Measurements from ENCODE around the gene GYPB.
"Not testable (repeated sequence)": the region's sequence is repeated elsewhere in the genome, so short reads cannot be mapped to it uniquely, and the experiment has no call there.

GYPB gene

GRCh38 chr4:144014808-144015207 is 4.4 kb downstream of the GYPB start:
- Histone ChIP-seq H3K36me3 (ENCODE audit: control insufficient read depth in 1 of 2, insufficient read depth in 2 of 2, low read depth in 1 of 2, low read length in 2 of 2) (no peaks in the 10 kb centered on the region), H4K8ac (ENCODE audit: low read length) (no peak overlapping the region), H3K79me1 (replicated peaks; ENCODE audit: low read length, poor library complexity, severe bottlenecking) (no peaks in the 10 kb centered on the region), H2BK5ac (ENCODE audit: low read depth, low read length, poor library complexity, severe bottlenecking) (no peak overlapping the region), H2AFZ (ENCODE audit: low read depth, low read length) (no peak overlapping the region), H3K27ac (ENCODE audit: low read length, poor library complexity, severe bottlenecking) (no peak overlapping the region), H3K27me3 (ENCODE audit: control insufficient read depth in 1 of 2, insufficient read depth in 1 of 2, low read length in 2 of 2) (no peaks in the 10 kb centered on the region), H3K9me3 (ENCODE audit: control insufficient read depth, low read length) (no peaks in the 10 kb centered on the region), H3K18ac (ENCODE audit: low read depth in 1 of 2, low read length in 2 of 2) (no peak overlapping the region), H2AK5ac (ENCODE audit: low read length, severe bottlenecking) (no peak overlapping the region), H3K23ac (ENCODE audit: low read length in 2 of 2) (no peak overlapping the region), H3K4me1 (ENCODE audit: control insufficient read depth, insufficient read depth, low read depth, low read length) (no peaks in the 10 kb centered on the region), H3K14ac (ENCODE audit: low read length in 2 of 2) (no peak overlapping the region), H3K4ac (ENCODE audit: low read depth in 1 of 2, low read length in 2 of 2) (no peak overlapping the region), H3K4me2 (ENCODE audit: low read length, poor library complexity, severe bottlenecking) (no peak overlapping the region), H3K4me3 (ENCODE audit: insufficient read depth in 1 of 2, low read depth in 1 of 2, low read length in 2 of 2) (no peak overlapping the region), H2BK15ac (ENCODE audit: low read depth, poor library complexity, severe bottlenecking) (no peak overlapping the region), H2BK12ac (ENCODE audit: low read length in 2 of 2) (no peak overlapping the region), H4K91ac (ENCODE audit: low read length) (no peak overlapping the region), H3K9ac (ENCODE audit: low read length) (no peak overlapping the region), H2BK120ac (ENCODE audit: low read depth, low read length) (no peak overlapping the region)
- no peak for DNase-seq
- WGBS = no CpG with 5 or more reads among the region's 2 CpGs

GRCh38 chr4:144008602-144009001 is 10.6 kb downstream of the GYPB start:
- not testable (repeated sequence) for H3K36me3 ChIP-seq (ENCODE audit: control insufficient read depth in 1 of 2, insufficient read depth in 2 of 2, low read depth in 1 of 2, low read length in 2 of 2); H2BK120ac ChIP-seq (ENCODE audit: low read depth, low read length); H3K9ac ChIP-seq (ENCODE audit: low read length); H2AK5ac ChIP-seq (ENCODE audit: low read length, severe bottlenecking); H3K14ac ChIP-seq (ENCODE audit: low read length in 2 of 2); H3K23ac ChIP-seq (ENCODE audit: low read length in 2 of 2); H3K79me1 ChIP-seq (replicated peaks; ENCODE audit: low read length, poor library complexity, severe bottlenecking); H2AFZ ChIP-seq (ENCODE audit: low read depth, low read length); H4K8ac ChIP-seq (ENCODE audit: low read length); H4K91ac ChIP-seq (ENCODE audit: low read length); DNase-seq; H2BK5ac ChIP-seq (ENCODE audit: low read depth, low read length, poor library complexity, severe bottlenecking); H3K18ac ChIP-seq (ENCODE audit: low read depth in 1 of 2, low read length in 2 of 2); H3K27ac ChIP-seq (ENCODE audit: low read length, poor library complexity, severe bottlenecking); H3K4me3 ChIP-seq (ENCODE audit: insufficient read depth in 1 of 2, low read depth in 1 of 2, low read length in 2 of 2); H3K4me2 ChIP-seq (ENCODE audit: low read length, poor library complexity, severe bottlenecking); H3K9me3 ChIP-seq (ENCODE audit: control insufficient read depth, low read length); H2BK15ac ChIP-seq (ENCODE audit: low read depth, poor library complexity, severe bottlenecking); H3K4ac ChIP-seq (ENCODE audit: low read depth in 1 of 2, low read length in 2 of 2); H3K27me3 ChIP-seq (ENCODE audit: control insufficient read depth in 1 of 2, insufficient read depth in 1 of 2, low read length in 2 of 2); H2BK12ac ChIP-seq (ENCODE audit: low read length in 2 of 2); H3K4me1 ChIP-seq (ENCODE audit: control insufficient read depth, insufficient read depth, low read depth, low read length)
- no CpG with 5 or more reads among the region's 3 CpGs for WGBS

GRCh38 chr4:144007960-144008359 is 11.2 kb downstream of the GYPB start:
- H4K8ac ChIP-seq (ENCODE audit: low read length); H3K4me1 ChIP-seq (ENCODE audit: control insufficient read depth, insufficient read depth, low read depth, low read length); H2BK5ac ChIP-seq (ENCODE audit: low read depth, low read length, poor library complexity, severe bottlenecking); H3K14ac ChIP-seq (ENCODE audit: low read length in 2 of 2); H3K27ac ChIP-seq (ENCODE audit: low read length, poor library complexity, severe bottlenecking); H3K18ac ChIP-seq (ENCODE audit: low read depth in 1 of 2, low read length in 2 of 2); H2BK12ac ChIP-seq (ENCODE audit: low read length in 2 of 2); H3K9ac ChIP-seq (ENCODE audit: low read length); H3K27me3 ChIP-seq (ENCODE audit: control insufficient read depth in 1 of 2, insufficient read depth in 1 of 2, low read length in 2 of 2); H3K4ac ChIP-seq (ENCODE audit: low read depth in 1 of 2, low read length in 2 of 2); H3K79me1 ChIP-seq (replicated peaks; ENCODE audit: low read length, poor library complexity, severe bottlenecking); DNase-seq; H3K23ac ChIP-seq (ENCODE audit: low read length in 2 of 2); H2BK120ac ChIP-seq (ENCODE audit: low read depth, low read length); H3K36me3 ChIP-seq (ENCODE audit: control insufficient read depth in 1 of 2, insufficient read depth in 2 of 2, low read depth in 1 of 2, low read length in 2 of 2); H3K9me3 ChIP-seq (ENCODE audit: control insufficient read depth, low read length); H2AK5ac ChIP-seq (ENCODE audit: low read length, severe bottlenecking); H3K4me3 ChIP-seq (ENCODE audit: insufficient read depth in 1 of 2, low read depth in 1 of 2, low read length in 2 of 2); H3K4me2 ChIP-seq (ENCODE audit: low read length, poor library complexity, severe bottlenecking); H2AFZ ChIP-seq (ENCODE audit: low read depth, low read length); H2BK15ac ChIP-seq (ENCODE audit: low read depth, poor library complexity, severe bottlenecking); H4K91ac ChIP-seq (ENCODE audit: low read length): not testable (repeated sequence)
- WGBS = 100% methylated on average over 1 of the region's 1 CpG

- not testable (repeated sequence) for DNase-seq; H3K18ac ChIP-seq (ENCODE audit: low read depth in 1 of 2, low read length in 2 of 2); H2AK5ac ChIP-seq (ENCODE audit: low read length, severe bottlenecking); H3K4me1 ChIP-seq (ENCODE audit: control insufficient read depth, insufficient read depth, low read depth, low read length); H2BK15ac ChIP-seq (ENCODE audit: low read depth, poor library complexity, severe bottlenecking); H3K14ac ChIP-seq (ENCODE audit: low read length in 2 of 2); H2BK120ac ChIP-seq (ENCODE audit: low read depth, low read length); H3K36me3 ChIP-seq (ENCODE audit: control insufficient read depth in 1 of 2, insufficient read depth in 2 of 2, low read depth in 1 of 2, low read length in 2 of 2); H2AFZ ChIP-seq (ENCODE audit: low read depth, low read length); H2BK12ac ChIP-seq (ENCODE audit: low read length in 2 of 2); H4K91ac ChIP-seq (ENCODE audit: low read length); H3K9ac ChIP-seq (ENCODE audit: low read length); H3K27ac ChIP-seq (ENCODE audit: low read length, poor library complexity, severe bottlenecking); H3K23ac ChIP-seq (ENCODE audit: low read length in 2 of 2); H4K8ac ChIP-seq (ENCODE audit: low read length); H3K4ac ChIP-seq (ENCODE audit: low read depth in 1 of 2, low read length in 2 of 2); H3K79me1 ChIP-seq (replicated peaks; ENCODE audit: low read length, poor library complexity, severe bottlenecking); H3K4me2 ChIP-seq (ENCODE audit: low read length, poor library complexity, severe bottlenecking); H3K4me3 ChIP-seq (ENCODE audit: insufficient read depth in 1 of 2, low read depth in 1 of 2, low read length in 2 of 2); H2BK5ac ChIP-seq (ENCODE audit: low read depth, low read length, poor library complexity, severe bottlenecking); H3K9me3 ChIP-seq (ENCODE audit: control insufficient read depth, low read length); H3K27me3 ChIP-seq (ENCODE audit: control insufficient read depth in 1 of 2, insufficient read depth in 1 of 2, low read length in 2 of 2)
- WGBS = 100% methylated on average over 1 of the region's 2 CpGs
Measured at GRCh38 chr4:144006200-144006803, 12.9 kb downstream of the GYPB start.
